HCT116 (cell line): Measurements from ENCODE around the gene OR8G5. TPM values are rescaled to one million over a fixed set of nuclear protein-coding genes. Genes with fewer than 3 reads are reported as not detected.

Experiments used
- ATAC-seq: fragments of 200-7000 bp; cut with Tn5 transposase; 2 replicates; pipeline ENCODE4 v1.9.1; 2020; ENCODE audit warnings: mild to moderate bottlenecking, moderate library complexity
- BruUV-seq: library from RNA; stranded (reverse); fragments of 400-500 nt; replicated peaks from 2 replicates; lab custom pipeline; 2021; lab: Mats Ljungman, UMichigan
- CTCF ChIA-PET: fragments of 300-600 bp; sonication (Branson Sonifier 250); formaldehyde crosslinking; loops from one replicate; lab custom pipeline; 2021; ENCODE audit warnings: antibody characterized with exemption; lab: Charles Lee
- POLR2A ChIA-PET: fragments of 300-600, 350-600 bp; sonication (Branson Sonifier 250); formaldehyde crosslinking; loops from one replicate; lab custom pipeline; 2021; ENCODE audit warnings: antibody characterized with exemption; lab: Charles Lee
- RAD21 ChIA-PET, 2 experiments: fragments of 300-600 bp; sonication (Branson Sonifier 250); formaldehyde crosslinking; loops; one replicate each; lab custom pipeline; 2023; ENCODE audit warnings: low total read pairs in 2 of 2; ENCODE audit not compliant: uncharacterized antibody in 2 of 2, unreplicated experiment in 2 of 2, low non-redundant PET in 1 of 2; lab: Charles Lee
- DNase-seq: peaks from one replicate; pipeline ENCODE4 v3.0.0-alpha.2; 2010; ENCODE audit warnings: low read depth, low spot score
- H2AFZ ChIP-seq: fragments of 200-600 bp; shearing (Covaris generic), sonication (generic); 2 replicates; pipeline ENCODE4 v1.6.1; 2017; ENCODE audit warnings: low read depth, mixed run types, mixed read lengths, antibody characterized with exemption, low read length; ENCODE audit not compliant: poor library complexity, severe bottlenecking
- H3K27ac ChIP-seq: 2 replicates; pipeline ENCODE4 v1.5.1; 2012; ENCODE audit warnings: low read depth, low read length
- H3K27me3 ChIP-seq: fragments of 200-600 bp; sonication (generic); 2 replicates; pipeline ENCODE4 v1.6.1; 2016; ENCODE audit warnings: mixed run types, low read length, mixed read lengths; ENCODE audit not compliant: insufficient read depth
- H3K36me3 ChIP-seq, 2 experiments: fragments of 200-500 bp in 1 of 2; fragments of 200-600 bp in 1 of 2; sonication (Bioruptor generic) in 1 of 2; sonication (generic) in 1 of 2; 2 replicates each; pipeline versions ENCODE4 v1.5.1 to v1.6.1; 2014 to 2016; ENCODE audit warnings: low read length in 2 of 2, inconsistent platforms in 1 of 2, mixed read lengths in 1 of 2, mixed run types in 1 of 2; ENCODE audit not compliant: insufficient read depth in 2 of 2, control insufficient read depth in 1 of 2
- H3K4me1 ChIP-seq, 2 experiments: fragments of 200-600 bp in 1 of 2; sonication (generic) in 1 of 2; 2 replicates each; pipeline versions ENCODE4 v1.5.1 to v1.6.1; 2012 to 2017; ENCODE audit warnings: low read length in 2 of 2, inconsistent platforms in 1 of 2, mild to moderate bottlenecking in 1 of 2, mixed read lengths in 1 of 2, mixed run types in 1 of 2, moderate library complexity in 1 of 2; ENCODE audit not compliant: insufficient read depth in 2 of 2, control insufficient read depth in 1 of 2
- H3K4me2 ChIP-seq: fragments of 200-600 bp; sonication (generic); 2 replicates; pipeline ENCODE4 v1.6.1; 2017; ENCODE audit warnings: mixed run types, low read length, mixed read lengths
- H3K4me3 ChIP-seq, 2 experiments: fragments of 200-600 bp in 1 of 2; sonication (generic) in 1 of 2; replicated peaks in 1 of 2; 2 replicates each; pipeline ENCODE4 v1.5.1; 2011 to 2016; ENCODE audit warnings: low read length in 2 of 2, control low read depth in 1 of 2, low read depth in 1 of 2, mild to moderate bottlenecking in 1 of 2, mixed read lengths in 1 of 2, mixed run types in 1 of 2
- H3K79me2 ChIP-seq: fragments of 200-600 bp; sonication (generic); 2 replicates; pipeline ENCODE4 v1.6.1; 2017; ENCODE audit warnings: mild to moderate bottlenecking, mixed run types, low read length, moderate library complexity, mixed read lengths; ENCODE audit not compliant: insufficient read depth
- H3K9ac ChIP-seq: fragments of 200-600 bp; sonication (generic); 2 replicates; pipeline ENCODE4 v1.6.1; 2016; ENCODE audit warnings: low read length, mixed read lengths
- H3K9me2 ChIP-seq: fragments of 200-600 bp; sonication (generic), shearing (Covaris generic); 2 replicates; pipeline ENCODE4 v1.6.1; 2017; ENCODE audit warnings: mixed run types, mild to moderate bottlenecking, moderate library complexity; ENCODE audit not compliant: insufficient read depth
- H3K9me3 ChIP-seq, 2 experiments: fragments of 200-500 bp in 1 of 2; fragments of 200-600 bp in 1 of 2; sonication (Bioruptor generic) in 1 of 2; sonication (generic) in 1 of 2; 2 replicates each; pipeline ENCODE4 v1.6.1; 2014 to 2017; ENCODE audit warnings: low read length in 2 of 2, mixed read lengths in 2 of 2, inconsistent platforms in 1 of 2, low read depth in 1 of 2, mild to moderate bottlenecking in 1 of 2, mixed run types in 1 of 2, moderate library complexity in 1 of 2; ENCODE audit not compliant: control insufficient read depth in 1 of 2, insufficient read depth in 1 of 2
- H4K20me1 ChIP-seq: fragments of 200-600 bp; sonication (generic), shearing (Covaris generic); 2 replicates; pipeline ENCODE4 v1.6.1; 2017; ENCODE audit warnings: mixed run types, mild to moderate bottlenecking, moderate library complexity; ENCODE audit not compliant: insufficient read depth
- ATF3 ChIP-seq: IDR thresholded peaks from 2 replicates; pipeline ENCODE4 v1.6.1; 2012
- CTCF ChIP-seq, 3 experiments: fragments of 200-600 bp in 1 of 3; sonication (generic) in 1 of 3; IDR thresholded peaks in 2 of 3; conservative IDR thresholded peaks in 1 of 3; 2 replicates each; pipeline ENCODE4 v1.5.1; 2012 to 2017; ENCODE audit warnings: low read depth in 2 of 3, low read length in 2 of 3, antibody characterized with exemption in 1 of 3, borderline replicate concordance in 1 of 3, control low read depth in 1 of 3, mild to moderate bottlenecking in 1 of 3, mixed read lengths in 1 of 3, mixed run types in 1 of 3, moderate library complexity in 1 of 3; ENCODE audit not compliant: insufficient read depth in 1 of 3
- EGR1 ChIP-seq: IDR thresholded peaks from 2 replicates; pipeline ENCODE4 v1.6.1; 2012; ENCODE audit warnings: low read depth
- ELF1 ChIP-seq: IDR thresholded peaks from 2 replicates; pipeline ENCODE4 v1.6.1; 2012; ENCODE audit warnings: low read depth, borderline replicate concordance
- JUND ChIP-seq: IDR thresholded peaks from 2 replicates; pipeline ENCODE4 v1.6.1; 2012
- POLR2A ChIP-seq: IDR thresholded peaks from 2 replicates; pipeline ENCODE4 v1.7.0; 2011; ENCODE audit warnings: borderline replicate concordance; ENCODE audit not compliant: insufficient read depth, insufficient read length; ENCODE audit errors: extremely low read depth
- POLR2AphosphoS5 ChIP-seq: IDR thresholded peaks from 2 replicates; pipeline ENCODE4 v1.6.1; 2011; ENCODE audit warnings: mild to moderate bottlenecking, low read depth, low read length, moderate library complexity
- RAD21 ChIP-seq: IDR thresholded peaks from 2 replicates; pipeline ENCODE4 v1.6.1; 2012; ENCODE audit warnings: low read depth, mild to moderate bottlenecking
- REST ChIP-seq: IDR thresholded peaks from 2 replicates; pipeline ENCODE4 v1.6.1; 2012; ENCODE audit warnings: low read depth
- SIN3A ChIP-seq: IDR thresholded peaks from 2 replicates; pipeline ENCODE4 v1.6.1; 2012; ENCODE audit warnings: low read depth
- SRF ChIP-seq: IDR thresholded peaks from 2 replicates; pipeline ENCODE4 v1.6.1; 2012; ENCODE audit warnings: low read depth
- YY1 ChIP-seq: IDR thresholded peaks from 2 replicates; pipeline ENCODE4 v1.6.1; 2011; ENCODE audit warnings: low read length, low read depth, moderate library complexity, mild to moderate bottlenecking; ENCODE audit not compliant: insufficient replicate concordance; ENCODE audit errors: extremely low read depth
- ZBTB33 ChIP-seq: IDR thresholded peaks from 2 replicates; pipeline ENCODE4 v1.6.1; 2011; ENCODE audit warnings: mild to moderate bottlenecking, low read length, moderate library complexity; ENCODE audit not compliant: insufficient replicate concordance; ENCODE audit errors: extremely low read depth
- ZFX ChIP-seq: fragments of 450-650 bp; IDR thresholded peaks from 2 replicates; pipeline ENCODE4 v1.6.1; 2017
- intact Hi-C: fragments of 100-400 bp; cut with micrococcal nuclease; formaldehyde crosslinking; loops from 2 replicates; pipeline ENCODE4 v1.10.0; 2022
- total RNA-seq: library from RNA; stranded (reverse); gene quantifications from one replicate; pipeline ENCODE4 v1.2.1, GENCODE V29; 2021; ENCODE audit not compliant: unreplicated experiment

OR8G5 gene
- total RNA-seq, 1 experiment from 2014 or later: not detected

GRCh38 chr11:124294687-124295086 lies 38.5 kb downstream of the OR8G5 start:
- H3K27ac ChIP-seq: no peak overlapping the region
- peaks cover 9% of the 10 kb centered on the region; the same call in 1 of the 2 replicates for H3K27me3 ChIP-seq
- ATAC-seq (no peak), DNase-seq (no peak)
- H3K4me1 ChIP-seq: no peaks in the 10 kb centered on the region
- H3K9me3 ChIP-seq: no peaks in the 10 kb centered on the region
- CTCF ChIA-PET: no interaction called here
- TF ChIP-seq ZBTB33: no peak
- TF ChIP-seq ELF1: no peak
- TF ChIP-seq JUND: no peak
- RAD21 ChIA-PET: no interaction called here
- H3K4me3 ChIP-seq: no peak overlapping the region
- no peak overlapping the region for H3K9ac ChIP-seq
- no peaks in the 10 kb centered on the region for H4K20me1 ChIP-seq
- no peaks in the 10 kb centered on the region for H3K79me2 ChIP-seq
- H3K36me3 ChIP-seq: no peaks in the 10 kb centered on the region
- H3K9me2 ChIP-seq: no peaks in the 10 kb centered on the region
- no peak overlapping the region for H3K4me2 ChIP-seq
- no TSS peak for BruUV-seq
- intact Hi-C loops: no loop called here
- POLR2A ChIA-PET: no interaction called here
- no peak overlapping the region for H2AFZ ChIP-seq

- Histone ChIP-seq H2AFZ (no peak overlapping the region), H3K27me3 (peaks cover 9% of the 10 kb centered on the region; the same call in 1 of the 2 replicates), H3K4me2 (no peak overlapping the region), H3K27ac (no peak overlapping the region), H3K36me3 (no peaks in the 10 kb centered on the region), H3K4me1 (no peaks in the 10 kb centered on the region), H4K20me1 (no peaks in the 10 kb centered on the region), H3K4me3 (no peak overlapping the region), H3K9me3 (no peaks in the 10 kb centered on the region), H3K79me2 (no peaks in the 10 kb centered on the region), H3K9me2 (no peaks in the 10 kb centered on the region), H3K9ac (no peak overlapping the region)
- DNase-seq: no peak
- ATAC-seq: no peak
- ChIA-PET CTCF (no interaction called here), POLR2A (no interaction called here), RAD21 (no interaction called here)
- no TSS peak for BruUV-seq
- intact Hi-C loops: no loop called here
- TF ChIP-seq YY1 (no peak), REST (no peak), SRF (no peak), POLR2AphosphoS5 (no peak), ZFX (no peak), SIN3A (no peak), ATF3 (no peak), RAD21 (no peak), CTCF (IDR thresholded peaks at IDR 0.05 in 2 of 3, conservative IDR thresholded peaks at IDR 0.05 in 1 of 3; ENCODE audit: borderline replicate concordance in 1 of 3, insufficient read depth in 1 of 3, low read depth in 2 of 3, low read length in 2 of 3) (no peak), POLR2A (no peak), EGR1 (no peak)
Measured at GRCh38 chr11:124296016-124296415, 39.8 kb downstream of the OR8G5 start.
